NCI-H748 treated with DMSO at 0.1 percent for 48 hours (cell line): Measurements from ENCODE around the gene ARGLU1.
A peak's percentile ranks its signal among the peaks of the same experiment; 100 is the strongest.

Experiments
- DNase-seq: peaks from one replicate; lab custom pipeline; 2025; lab: John Stamatoyannopoulos, UW

ARGLU1 gene

GRCh38 chr13:106541826-106542225 lies 26.1 kb downstream of the ARGLU1 start:
- DNase-seq = no peak

GRCh38 chr13:106540613-106541012 lies 27.3 kb downstream of the ARGLU1 start:
- no peak for DNase-seq

GRCh38 chr13:106537521-106537920 lies 30.4 kb downstream of the ARGLU1 start:
- no peak for DNase-seq

DNA sequence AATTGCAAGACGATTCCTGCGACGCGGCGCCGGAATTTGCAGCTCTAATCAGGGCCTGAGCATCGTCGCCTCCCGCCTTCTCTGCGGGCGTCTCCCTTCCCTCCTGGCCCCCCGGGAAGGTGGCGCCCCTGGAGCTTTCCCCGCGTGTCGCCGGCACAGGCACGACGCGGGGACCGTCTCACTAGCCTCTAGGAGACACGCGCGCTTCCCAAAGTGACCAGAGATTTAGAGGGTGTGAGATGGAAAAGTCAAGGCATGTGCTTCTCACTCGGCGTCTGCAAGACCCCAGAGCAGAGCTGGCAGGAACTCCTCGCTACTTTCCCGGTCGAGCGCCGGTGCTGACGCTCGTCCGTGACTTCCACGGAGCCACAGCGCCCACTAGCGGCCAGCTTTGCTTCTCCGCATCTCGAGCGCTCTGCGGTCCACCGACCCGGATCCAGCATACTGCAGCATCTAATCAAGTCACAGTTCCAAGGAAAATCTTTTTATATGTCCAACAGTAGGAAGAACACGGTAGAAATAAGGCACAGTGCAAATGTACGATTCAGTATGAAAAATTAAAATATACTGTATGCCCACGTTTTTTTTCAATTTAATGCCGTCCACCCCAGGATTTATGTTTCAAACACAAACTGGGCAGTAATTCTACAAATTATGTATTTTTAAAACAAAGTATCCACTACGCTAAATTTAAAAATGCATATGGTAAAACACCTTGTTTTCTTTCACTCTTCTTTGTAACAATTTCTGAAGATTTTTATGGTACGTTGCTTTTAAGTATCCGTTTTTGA lies 31.5 kb downstream of the ARGLU1 start:
- DNase-seq = peak; percentile 85

DNA sequence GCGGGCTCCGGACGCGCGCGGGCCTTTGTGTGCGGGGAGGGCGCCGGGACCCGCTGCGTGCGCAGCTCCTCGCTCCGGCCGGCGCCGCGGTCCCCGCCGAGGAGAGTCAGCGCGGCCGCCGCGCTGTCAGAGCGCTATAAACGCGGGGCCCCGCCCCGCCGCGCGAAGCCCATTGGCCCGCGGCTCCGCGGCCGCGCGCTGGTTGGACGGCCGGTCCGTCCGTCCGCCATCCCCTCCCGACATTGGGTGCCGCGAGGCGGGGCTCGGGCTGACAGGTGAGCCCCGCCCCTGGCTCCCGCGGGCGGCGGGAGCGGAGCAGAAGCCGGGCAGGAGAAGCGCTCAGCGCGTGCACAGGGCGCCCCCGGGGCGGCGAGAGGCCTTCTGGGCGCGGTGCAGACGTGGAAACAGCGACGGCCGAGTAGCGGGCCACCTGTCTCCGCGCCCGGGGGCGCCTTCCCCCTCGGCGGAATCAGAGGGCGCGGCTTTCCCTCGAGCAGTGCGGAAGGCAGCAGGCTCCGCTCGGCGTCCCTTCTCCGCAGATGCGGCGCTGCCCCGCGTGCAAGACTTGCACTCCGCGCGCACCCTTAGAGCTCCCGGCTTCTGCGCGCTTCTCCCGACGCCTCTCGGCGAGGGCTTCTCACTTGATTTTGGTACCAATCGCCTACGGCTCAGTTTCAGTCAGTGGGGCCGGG lies 32.2 kb downstream of the ARGLU1 start, which contains the start of gene EFNB2:
TSS of gene EFNB2 (minus strand) at position 111 of the 692 bp plus-strand sequence. CDS start 698 bp downstream, outside the sequence.
- DNase-seq = peak; percentile 78

DNA sequence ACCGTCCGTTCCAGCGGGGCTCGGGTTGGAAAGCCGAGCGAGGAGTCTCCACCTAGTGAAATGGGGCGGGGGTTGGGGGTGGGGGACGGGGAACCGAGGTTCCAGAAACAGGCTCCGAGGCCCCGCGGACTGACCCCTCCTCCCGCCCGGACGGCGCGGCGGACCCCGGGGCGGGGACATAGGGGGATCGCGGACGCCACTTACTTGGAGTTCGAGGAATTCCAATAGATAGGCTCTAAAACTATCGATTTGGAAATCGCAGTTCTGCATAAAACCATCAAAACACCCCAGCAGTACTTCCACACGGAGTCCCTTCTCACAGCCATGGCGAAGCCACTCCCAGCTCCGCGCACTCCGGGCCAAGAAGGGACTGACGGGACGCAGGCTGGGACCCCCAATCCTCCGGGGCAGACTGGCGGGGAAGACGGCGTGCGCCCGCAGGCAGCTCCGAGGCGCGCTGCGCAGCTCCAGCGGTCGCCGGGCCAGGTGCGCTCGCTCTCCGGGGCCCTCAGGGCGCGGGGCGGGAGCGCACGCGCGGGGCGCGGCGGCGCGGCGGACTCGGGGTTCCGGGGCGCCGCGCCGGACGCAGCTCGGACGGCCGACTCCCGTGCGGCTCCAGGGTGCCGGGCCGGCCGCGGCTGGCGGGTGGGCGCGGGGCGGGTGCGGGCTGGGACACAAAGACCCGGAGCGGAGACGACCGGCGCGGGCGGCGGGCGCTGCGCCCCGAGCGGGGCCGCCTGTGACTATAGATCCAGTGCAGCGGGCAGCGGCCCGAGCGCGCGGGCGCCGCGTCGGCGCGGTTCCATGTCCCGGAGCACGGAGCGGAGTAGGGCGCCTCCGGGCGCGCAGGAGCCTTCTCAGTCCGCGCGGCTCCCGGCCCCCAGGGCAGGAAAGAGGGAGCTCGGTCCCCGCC lies 33.0 kb downstream of the ARGLU1 start:
- DNase-seq = no peak

DNA sequence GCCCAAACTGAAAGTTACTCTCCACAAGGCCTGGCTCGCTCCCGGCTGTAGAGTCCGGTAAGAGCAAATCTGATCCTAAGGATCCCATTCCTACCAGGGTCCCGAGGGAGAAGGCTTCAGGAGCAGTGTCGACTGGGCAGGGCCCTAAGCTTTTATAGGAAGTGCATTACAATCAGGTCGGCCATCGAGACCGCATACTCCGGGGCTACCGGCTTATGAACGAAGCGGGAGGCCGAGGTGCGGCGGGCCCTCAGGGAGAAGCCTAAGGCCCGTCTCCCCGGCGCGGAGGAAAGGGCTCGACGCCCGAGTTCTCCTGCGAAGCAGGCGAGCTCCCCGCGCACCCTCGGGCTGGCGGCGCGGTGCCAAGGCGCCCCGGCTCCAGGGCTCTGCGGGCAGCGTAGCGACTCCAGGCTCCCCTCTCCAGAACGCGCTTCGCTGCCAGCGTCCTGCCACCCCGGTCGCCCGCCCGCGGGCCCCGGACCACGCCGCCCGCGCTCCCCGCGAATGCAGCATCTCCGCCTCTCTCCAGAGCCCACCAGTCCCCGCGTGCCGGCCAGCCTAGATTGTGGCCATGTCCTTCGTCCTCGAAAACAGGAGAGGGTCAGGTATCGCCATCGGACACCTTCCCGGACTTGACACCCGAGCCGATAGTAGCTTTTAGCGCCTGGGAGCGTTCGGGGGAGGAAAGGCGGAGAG lies 33.8 kb downstream of the ARGLU1 start:
- no peak for DNase-seq

DNA sequence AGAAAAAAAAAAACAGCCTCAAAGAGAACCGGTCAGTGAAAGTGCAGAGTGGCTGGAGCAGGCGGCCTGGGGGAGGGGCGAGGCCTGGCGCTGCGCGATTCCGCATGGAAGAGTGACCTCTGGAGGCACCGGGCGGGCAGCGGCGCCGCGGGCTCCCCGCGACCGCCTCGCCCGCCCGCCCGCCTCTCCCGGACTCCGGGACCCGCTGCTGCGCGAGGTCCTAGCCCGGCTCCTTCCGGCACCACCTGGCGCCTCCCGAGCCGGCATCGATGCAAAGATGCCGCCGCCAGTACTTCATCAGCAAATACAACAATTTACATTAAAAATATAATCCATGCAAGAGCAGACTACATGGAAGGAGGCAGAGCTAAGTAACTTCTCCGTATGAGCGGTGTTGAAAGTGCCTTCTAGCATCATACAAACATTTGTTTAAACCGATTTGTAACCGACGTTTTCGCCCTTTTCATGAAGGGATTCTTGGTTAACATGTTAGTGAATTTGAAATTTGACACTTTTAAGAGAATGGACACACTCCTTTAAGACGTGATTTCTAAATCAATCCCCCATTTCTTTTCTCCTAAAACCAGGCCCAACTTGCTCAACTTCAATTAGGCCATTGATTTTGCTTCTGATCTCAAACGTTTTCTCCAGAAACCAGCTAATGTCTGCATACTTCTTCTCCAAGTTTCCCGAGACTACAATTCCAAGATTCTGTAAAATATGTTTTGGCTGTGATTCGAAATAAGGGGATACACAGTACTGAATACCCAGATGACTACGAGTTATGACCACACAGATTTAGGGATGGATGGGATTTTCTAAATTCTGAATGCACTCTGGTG lies 34.6 kb downstream of the ARGLU1 start:
- peak; percentile 72 for DNase-seq

DNA sequence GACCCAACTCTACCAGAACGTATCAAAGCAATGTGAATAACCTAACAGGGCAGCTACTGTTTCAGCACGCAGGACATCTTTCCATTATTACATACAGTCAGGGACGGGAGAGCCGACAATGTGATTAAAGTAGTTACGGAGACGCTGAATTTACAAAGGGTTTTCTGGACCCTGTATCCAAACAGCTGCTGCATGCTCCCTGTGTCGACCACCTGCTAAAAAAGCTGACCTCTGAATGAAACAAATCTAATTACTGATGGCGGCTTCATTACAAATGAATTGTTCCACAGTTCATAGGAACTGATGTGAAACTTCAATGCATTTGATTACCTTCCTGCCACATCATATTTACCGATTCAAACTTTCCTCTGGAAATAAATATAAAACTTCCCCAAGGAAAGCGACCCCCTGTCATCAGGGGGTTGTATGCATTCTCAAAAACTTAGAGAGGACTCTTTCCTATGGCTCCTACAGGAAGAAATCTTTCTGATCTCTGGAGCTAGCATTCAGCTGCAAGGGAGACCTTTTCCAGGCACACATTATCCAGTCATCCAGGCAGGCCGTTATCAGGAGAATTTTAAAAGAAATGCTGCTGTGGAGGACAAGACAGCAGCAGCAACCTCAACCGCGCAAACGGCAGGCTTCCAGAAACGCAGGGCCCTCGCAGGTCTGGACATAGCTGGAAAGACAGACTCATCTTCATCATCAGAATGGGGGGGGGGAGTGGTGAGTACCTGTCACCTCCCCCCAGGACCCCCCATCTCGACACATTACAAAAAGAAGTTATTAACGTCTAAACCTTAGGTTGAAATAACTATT lies 35.6 kb downstream of the ARGLU1 start:
- DNase-seq = no peak

- no peak for DNase-seq
These were observed 36.9 kb downstream of the ARGLU1 start for GRCh38 chr13:106530980-106531481.

DNA sequence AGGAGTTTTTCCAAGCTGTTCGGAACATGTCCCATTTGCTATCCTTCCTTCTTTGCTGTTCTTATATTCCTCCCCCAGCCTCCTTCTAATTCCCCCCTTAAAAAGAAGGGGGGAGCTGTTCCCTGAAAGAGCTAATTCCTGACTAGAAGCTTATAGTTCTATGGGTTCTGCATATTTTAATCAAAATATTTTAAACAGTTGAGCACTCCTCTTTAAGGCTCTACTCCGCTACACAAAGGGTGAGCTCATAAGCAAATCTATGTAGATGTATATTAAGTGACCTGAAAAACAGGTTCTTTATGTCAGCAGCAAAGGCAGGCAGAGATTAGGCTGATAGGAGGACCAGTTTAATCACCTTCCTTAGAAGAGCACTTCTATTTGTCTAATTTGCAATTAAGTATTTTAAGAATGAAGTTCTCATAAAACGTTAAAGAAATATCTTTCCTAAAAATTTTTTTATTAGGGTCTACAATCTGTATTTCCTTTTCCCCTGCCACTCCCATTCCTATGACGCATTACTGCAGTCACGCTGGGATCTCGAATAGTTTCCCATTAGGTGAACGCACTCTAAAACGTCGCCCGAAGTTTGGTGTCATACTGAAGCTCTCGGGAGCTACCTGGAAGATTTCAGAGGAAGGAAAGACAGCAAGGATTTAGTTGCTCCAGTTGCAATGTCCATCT lies 37.6 kb downstream of the ARGLU1 start:
- DNase-seq = no peak

GRCh38 chr13:106529415-106530170 lies 38.3 kb downstream of the ARGLU1 start:
- DNase-seq = no peak

DNA sequence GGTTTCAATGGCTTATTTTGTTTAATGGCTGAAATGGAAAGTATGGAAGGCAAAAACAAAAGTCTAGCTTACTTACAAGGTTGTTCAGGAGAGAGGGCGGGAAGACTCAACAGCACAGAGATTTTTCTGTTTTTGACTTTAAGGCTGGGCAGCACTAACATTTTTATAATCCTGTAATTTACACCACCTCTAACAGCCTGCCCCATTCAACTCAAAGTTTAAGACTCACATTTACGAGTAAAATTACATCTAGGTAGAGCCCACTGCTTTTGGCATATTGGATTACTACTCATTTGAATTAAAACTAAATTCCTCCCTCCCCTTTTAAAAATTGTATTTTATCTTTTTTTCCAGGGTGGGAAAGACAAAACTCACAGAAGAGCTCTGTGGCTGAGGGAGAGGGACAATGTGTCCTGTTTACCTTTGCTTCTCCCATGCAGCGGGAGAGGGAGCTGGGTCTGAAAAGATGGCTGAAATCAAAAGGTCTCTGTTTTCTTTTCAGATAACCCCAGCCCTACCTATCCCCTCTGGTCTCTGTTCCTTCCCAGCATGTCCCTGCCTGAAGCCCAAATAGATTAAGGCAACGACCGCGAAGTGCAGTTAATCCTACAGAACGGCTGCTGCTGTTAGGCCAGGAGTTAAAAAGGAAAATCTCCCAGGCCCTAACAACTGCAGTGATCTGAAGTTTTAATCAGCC lies 39.1 kb downstream of the ARGLU1 start:
- no peak for DNase-seq

- DNase-seq = no peak
These were observed 40.1 kb downstream of the ARGLU1 start for GRCh38 chr13:106527826-106528225.

- DNase-seq = no peak
These were observed 40.5 kb downstream of the ARGLU1 start for GRCh38 chr13:106527445-106527801.

- no peak for DNase-seq
These were observed 41.0 kb downstream of the ARGLU1 start for GRCh38 chr13:106526738-106527444.

- DNase-seq = no peak
These were observed 42.1 kb downstream of the ARGLU1 start for GRCh38 chr13:106525865-106526264.
